D721Med (cell line): ENCODE measurements around the gene PROKR1.

ENCODE experiments used
- DNase-seq: peaks from one replicate; pipeline ENCODE4 v3.0.0; 2011; ENCODE audit warnings: low spot score; ENCODE audit not compliant: insufficient read length
- FAIRE-seq: peaks from 2 replicates; lab custom pipeline; 2011; peaks lifted over from hg19 to GRCh38; lab: Jason Lieb, UNC
- TF ChIP-seq, protein P1 (sequence below): IDR thresholded peaks from 2 replicates; pipeline ENCODE4 v1.5.1; 2012; ENCODE audit warnings: mild to moderate bottlenecking, control low read depth; ENCODE audit not compliant: insufficient read depth; ENCODE audit errors: missing control alignments

PROKR1 gene

DNA sequence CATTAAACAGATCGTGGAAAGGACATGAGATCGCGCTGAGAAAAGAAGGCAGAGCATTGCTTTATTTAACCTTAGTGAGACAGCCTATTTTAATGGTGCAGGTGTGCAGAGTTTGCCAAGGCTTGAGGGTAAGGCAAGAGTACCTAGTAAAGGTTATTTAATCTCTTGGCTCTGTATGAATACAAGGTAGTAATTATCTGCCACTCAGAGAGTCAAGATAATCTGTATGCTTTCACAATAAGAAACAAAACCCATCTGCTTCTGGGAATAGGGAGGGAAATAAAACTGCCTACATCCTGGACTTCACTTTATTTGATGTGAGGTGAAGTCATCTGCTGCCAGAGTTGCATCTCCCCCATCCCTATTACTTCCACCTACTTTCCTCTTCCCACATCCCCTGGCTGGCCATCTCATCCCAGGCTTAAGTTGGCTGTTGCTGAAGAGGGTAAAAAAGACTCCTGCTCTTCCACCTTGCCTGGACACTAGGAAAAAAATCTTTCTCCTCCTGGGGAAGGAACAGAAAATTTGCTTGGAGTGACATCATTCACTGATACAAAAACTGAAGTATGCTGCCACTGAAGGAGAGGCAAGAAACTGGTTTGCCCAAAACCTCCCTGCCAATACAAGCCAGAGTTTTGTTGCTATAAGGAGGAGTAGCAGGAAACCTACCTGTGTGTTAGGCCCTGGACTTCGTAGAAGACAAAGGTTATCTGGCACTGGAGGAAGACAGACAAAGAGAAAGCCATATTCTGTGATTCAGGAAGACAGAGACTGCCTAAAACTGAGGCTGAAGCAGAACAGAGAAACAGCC is 55.4 kb downstream of the PROKR1 start:
- no peak for FAIRE-seq

GRCh38 chr2:68700560-68700959 is 57.2 kb downstream of the PROKR1 start:
- DNase-seq, result no peak
- FAIRE-seq, result no peak
- TF ChIP-seq, protein P1, sequence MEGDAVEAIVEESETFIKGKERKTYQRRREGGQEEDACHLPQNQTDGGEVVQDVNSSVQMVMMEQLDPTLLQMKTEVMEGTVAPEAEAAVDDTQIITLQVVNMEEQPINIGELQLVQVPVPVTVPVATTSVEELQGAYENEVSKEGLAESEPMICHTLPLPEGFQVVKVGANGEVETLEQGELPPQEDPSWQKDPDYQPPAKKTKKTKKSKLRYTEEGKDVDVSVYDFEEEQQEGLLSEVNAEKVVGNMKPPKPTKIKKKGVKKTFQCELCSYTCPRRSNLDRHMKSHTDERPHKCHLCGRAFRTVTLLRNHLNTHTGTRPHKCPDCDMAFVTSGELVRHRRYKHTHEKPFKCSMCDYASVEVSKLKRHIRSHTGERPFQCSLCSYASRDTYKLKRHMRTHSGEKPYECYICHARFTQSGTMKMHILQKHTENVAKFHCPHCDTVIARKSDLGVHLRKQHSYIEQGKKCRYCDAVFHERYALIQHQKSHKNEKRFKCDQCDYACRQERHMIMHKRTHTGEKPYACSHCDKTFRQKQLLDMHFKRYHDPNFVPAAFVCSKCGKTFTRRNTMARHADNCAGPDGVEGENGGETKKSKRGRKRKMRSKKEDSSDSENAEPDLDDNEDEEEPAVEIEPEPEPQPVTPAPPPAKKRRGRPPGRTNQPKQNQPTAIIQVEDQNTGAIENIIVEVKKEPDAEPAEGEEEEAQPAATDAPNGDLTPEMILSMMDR, result no peak

More for the DNA sequence above, 55.4 kb downstream of the PROKR1 start:
- TF ChIP-seq, protein P1, result no peak
- no peak for DNase-seq

DNA sequence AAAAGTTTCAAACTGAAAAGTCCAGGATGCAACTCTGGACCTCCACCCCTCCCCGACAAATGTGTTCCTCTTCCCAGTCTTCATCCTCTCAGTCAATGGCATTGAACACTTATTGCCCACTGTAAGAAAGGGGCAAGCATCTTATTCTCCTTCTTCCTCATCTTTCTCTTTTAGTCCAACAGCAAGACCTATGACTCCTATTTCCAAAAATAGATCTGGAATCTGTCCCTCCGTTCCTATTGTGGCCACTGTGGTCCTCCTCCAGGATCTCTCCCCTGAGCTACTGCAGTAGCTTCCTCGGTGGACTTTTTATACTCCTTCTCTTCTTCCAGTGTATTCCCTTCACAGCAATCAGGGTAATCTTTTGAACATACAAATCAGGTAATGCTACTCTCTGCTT is 63.3 kb downstream of the PROKR1 start:
- FAIRE-seq (no peak), DNase-seq (no peak)
- TF ChIP-seq, protein P1, result no peak
